OCI-LY1 (cell line): ENCODE data around the gene STS.

Experiments
- H2AFZ ChIP-seq: fragments of 200-600 bp; sonication (generic), shearing (Covaris generic); 2 replicates; pipeline ENCODE4 v1.6.0; 2014; ENCODE audit warnings: antibody characterized with exemption, mild to moderate bottlenecking, low read length
- H3F3A ChIP-seq: fragments of 200-600 bp; sonication (generic), shearing (Covaris generic); 2 replicates; pipeline ENCODE4 v1.6.0; 2014; ENCODE audit warnings: mild to moderate bottlenecking, antibody characterized with exemption, low read length, moderate library complexity; ENCODE audit not compliant: insufficient read depth
- H3K27ac ChIP-seq: fragments of 200-600 bp; sonication (generic); 2 replicates; pipeline ENCODE4 v1.5.1; 2014; ENCODE audit warnings: low read length, mixed run types, mild to moderate bottlenecking, low read depth; ENCODE audit not compliant: poor library complexity, severe bottlenecking
- H3K27me3 ChIP-seq: fragments of 200-600 bp; sonication (generic); 2 replicates; pipeline ENCODE4 v1.6.0; 2014; ENCODE audit warnings: antibody characterized with exemption, mild to moderate bottlenecking, low read length, moderate library complexity; ENCODE audit not compliant: insufficient read depth
- H3K36me3 ChIP-seq: fragments of 200-600 bp; sonication (generic); 2 replicates; pipeline ENCODE4 v1.6.1; 2014; ENCODE audit warnings: mild to moderate bottlenecking, antibody characterized with exemption, low read length, moderate library complexity, mixed read lengths; ENCODE audit not compliant: insufficient read depth
- H3K4me1 ChIP-seq: fragments of 200-600 bp; sonication (generic); 2 replicates; pipeline ENCODE4 v1.5.1; 2014; ENCODE audit warnings: mild to moderate bottlenecking, low read length, moderate library complexity; ENCODE audit not compliant: insufficient read depth, severe bottlenecking
- H3K4me2 ChIP-seq: fragments of 200-600 bp; sonication (generic), shearing (Covaris generic); 2 replicates; pipeline ENCODE4 v1.6.1; 2014; ENCODE audit warnings: low read length
- H3K4me3 ChIP-seq: fragments of 200-600 bp; sonication (generic); 2 replicates; pipeline ENCODE4 v1.5.1; 2014; ENCODE audit warnings: low read length, low read depth, mild to moderate bottlenecking, mixed read lengths; ENCODE audit not compliant: poor library complexity, severe bottlenecking
- H3K79me2 ChIP-seq: fragments of 200-600 bp; shearing (Covaris generic); 2 replicates; pipeline ENCODE4 v1.6.1; 2016; ENCODE audit warnings: mixed run types, low read length, mixed read lengths; ENCODE audit not compliant: insufficient read depth
- H3K9ac ChIP-seq: fragments of 200-600 bp; sonication (generic), shearing (Covaris generic); 2 replicates; pipeline ENCODE4 v1.6.1; 2014; ENCODE audit warnings: mild to moderate bottlenecking, low read length, mixed read lengths
- H3K9me2 ChIP-seq: fragments of 200-600 bp; sonication (generic), shearing (Covaris generic); 2 replicates; pipeline ENCODE4 v1.6.1; 2014; ENCODE audit warnings: low read depth, mild to moderate bottlenecking, low read length, mixed read lengths
- H3K9me3 ChIP-seq: fragments of 200-600 bp; shearing (Covaris generic); 2 replicates; pipeline ENCODE4 v1.6.1; 2014; ENCODE audit warnings: low read length, mixed read lengths
- H4K20me1 ChIP-seq: fragments of 200-600 bp; sonication (generic), shearing (Covaris generic); 2 replicates; pipeline ENCODE4 v1.6.0; 2016; ENCODE audit warnings: mild to moderate bottlenecking, low read length; ENCODE audit not compliant: insufficient read depth
- CTCF ChIP-seq: fragments of 200-600 bp; sonication (generic), shearing (Covaris generic); IDR thresholded peaks from 2 replicates; pipeline ENCODE4 v1.5.1; 2017; ENCODE audit warnings: mild to moderate bottlenecking, antibody characterized with exemption, low read length, moderate library complexity, mixed read lengths
- EZH2 ChIP-seq: fragments of 200-600 bp; sonication (generic), shearing (Covaris generic); IDR thresholded peaks from 2 replicates; pipeline ENCODE4 v1.8.0; 2017; ENCODE audit warnings: borderline replicate concordance, mixed run types, mild to moderate bottlenecking, antibody characterized with exemption, low read length, moderate library complexity, mixed read lengths

STS gene

DNA sequence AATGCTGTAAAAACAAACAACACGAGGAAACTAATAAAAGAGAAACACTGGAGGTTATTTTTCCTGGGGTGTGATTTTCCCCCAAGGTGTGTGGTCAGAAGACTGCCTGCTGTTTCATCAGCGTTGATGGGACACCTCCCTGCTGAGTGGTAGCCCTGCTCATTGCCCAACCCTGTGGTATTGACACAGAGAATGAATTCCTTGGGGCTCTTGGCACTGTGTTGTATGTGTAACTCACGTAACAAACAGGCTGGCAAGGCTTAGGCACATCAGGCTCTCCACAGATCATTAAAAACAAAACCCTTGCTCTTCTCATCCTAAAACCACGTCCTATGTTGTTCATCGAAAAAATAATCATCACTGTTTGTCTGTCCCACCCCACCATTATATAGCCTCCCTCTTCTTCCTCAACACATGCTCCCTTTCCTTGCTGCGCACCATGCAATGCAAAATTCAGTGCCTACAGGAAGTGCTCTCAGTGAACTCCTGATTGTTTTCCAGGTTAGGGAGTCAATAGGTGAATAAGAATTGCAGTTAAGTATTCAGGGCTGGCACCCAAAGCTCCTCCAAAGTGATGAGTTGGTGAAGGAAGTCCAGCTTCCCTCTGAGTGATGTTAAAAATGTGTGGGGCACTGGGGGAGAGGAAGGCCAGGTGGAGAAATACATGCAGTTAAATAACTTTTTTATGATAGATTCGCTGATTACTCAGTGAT is 11.8 kb downstream of the STS start:
- Histone ChIP-seq H3K4me1 (peaks cover 17% of the 10 kb centered on the region), H3K79me2 (no peaks in the 10 kb centered on the region), H3K9ac (no peak overlapping the region), H3K27me3 (no peaks in the 10 kb centered on the region), H4K20me1 (no peaks in the 10 kb centered on the region), H2AFZ (no peak overlapping the region), H3K4me3 (no peak overlapping the region), H3K9me3 (no peaks in the 10 kb centered on the region), H3K4me2 (no peak overlapping the region), H3K9me2 (no peaks in the 10 kb centered on the region), H3K36me3 (no peaks in the 10 kb centered on the region), H3F3A (no peaks in the 10 kb centered on the region), H3K27ac (no peak overlapping the region)
- no peak for TF ChIP-seq CTCF
- no peak for TF ChIP-seq EZH2

GRCh38 chrX:7163146-7163677 is 15.7 kb downstream of the STS start:
- no peaks in the 10 kb centered on the region for H3K27me3 ChIP-seq
- no peak overlapping the region for H3K9ac ChIP-seq
- H3K4me1 ChIP-seq, result peaks cover 14% of the 10 kb centered on the region
- no peaks in the 10 kb centered on the region for H3K79me2 ChIP-seq
- H3K27ac ChIP-seq, result peak overlapping the region; percentile 46
- no peak overlapping the region for H3K4me2 ChIP-seq
- no peaks in the 10 kb centered on the region for H3K36me3 ChIP-seq
- H4K20me1 ChIP-seq, result no peaks in the 10 kb centered on the region
- H3K9me2 ChIP-seq, result no peaks in the 10 kb centered on the region
- H3K4me3 ChIP-seq, result no peak overlapping the region
- no peak for TF ChIP-seq CTCF
- TF ChIP-seq EZH2, result no peak
- H2AFZ ChIP-seq, result no peak overlapping the region
- no peaks in the 10 kb centered on the region for H3F3A ChIP-seq
- H3K9me3 ChIP-seq, result no peaks in the 10 kb centered on the region

- Histone ChIP-seq H2AFZ (no peak overlapping the region), H3K4me2 (no peak overlapping the region), H3K9me2 (no peaks in the 10 kb centered on the region), H3K79me2 (no peaks in the 10 kb centered on the region), H3K9me3 (no peaks in the 10 kb centered on the region), H3K36me3 (no peaks in the 10 kb centered on the region), H3K9ac (no peak overlapping the region), H3K4me3 (no peak overlapping the region), H3K4me1 (peaks cover 14% of the 10 kb centered on the region), H3F3A (no peaks in the 10 kb centered on the region), H3K27ac (peak overlapping the region; percentile 46), H3K27me3 (no peaks in the 10 kb centered on the region), H4K20me1 (no peaks in the 10 kb centered on the region)
- TF ChIP-seq EZH2 (no peak), CTCF (peak; percentile 32; the same call in 1 of the 2 replicates)
Observed at GRCh38 chrX:7164174-7164573, 16.7 kb downstream of the STS start.
